SIG-M5 treated with dmso at 0.1 percent for 504 hours (cell line): ENCODE data around the gene TNS1.

Experiments used
- DNase-seq: peaks from one replicate; lab custom pipeline; 2025; ENCODE audit not compliant: unreplicated experiment; lab: John Stamatoyannopoulos, UW

The TNS1 gene

DNA sequence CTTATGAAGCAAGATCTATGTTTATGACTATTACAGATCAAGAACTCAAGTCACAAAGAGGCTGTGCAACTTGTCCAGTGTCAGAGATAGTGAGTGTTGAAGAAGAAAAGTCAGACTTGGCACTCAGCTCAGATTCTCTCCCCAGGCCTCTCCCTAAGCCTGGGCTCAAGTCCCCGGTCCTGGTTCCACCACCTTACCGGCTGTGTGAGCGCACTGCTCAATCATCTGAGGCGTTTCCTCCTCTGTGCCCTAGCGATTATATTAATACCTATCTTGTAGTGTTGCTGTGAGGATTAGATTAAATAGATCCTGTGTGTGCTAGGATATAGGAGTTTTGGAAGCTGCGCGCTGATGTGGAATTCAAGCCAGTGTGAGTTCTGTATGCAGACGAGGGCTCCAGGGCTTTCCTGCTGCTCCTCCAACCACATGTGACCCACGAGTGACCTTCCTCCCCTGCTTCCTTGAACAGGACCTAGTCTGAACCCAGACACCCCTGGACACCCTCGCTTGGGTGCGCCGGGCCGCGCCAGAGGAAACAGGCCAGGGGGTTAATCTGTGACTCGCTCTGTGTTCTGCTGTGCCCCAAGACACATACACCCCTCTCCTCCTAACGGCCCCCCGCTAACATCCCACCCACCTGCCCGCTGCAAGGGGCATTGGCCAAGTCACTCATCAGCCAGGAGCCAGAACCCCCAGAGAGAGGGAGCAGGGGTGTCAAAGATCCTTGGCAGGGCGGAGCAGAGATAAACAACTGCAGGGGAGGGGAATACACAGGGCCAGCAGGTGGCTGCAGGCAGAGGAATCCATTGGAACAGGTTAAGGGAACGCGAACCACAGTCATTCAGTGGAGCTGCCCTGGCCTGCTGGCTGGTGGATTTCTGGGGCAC is 38.3 kb downstream of the TNS1 start:
- DNase-seq = no peak

DNA sequence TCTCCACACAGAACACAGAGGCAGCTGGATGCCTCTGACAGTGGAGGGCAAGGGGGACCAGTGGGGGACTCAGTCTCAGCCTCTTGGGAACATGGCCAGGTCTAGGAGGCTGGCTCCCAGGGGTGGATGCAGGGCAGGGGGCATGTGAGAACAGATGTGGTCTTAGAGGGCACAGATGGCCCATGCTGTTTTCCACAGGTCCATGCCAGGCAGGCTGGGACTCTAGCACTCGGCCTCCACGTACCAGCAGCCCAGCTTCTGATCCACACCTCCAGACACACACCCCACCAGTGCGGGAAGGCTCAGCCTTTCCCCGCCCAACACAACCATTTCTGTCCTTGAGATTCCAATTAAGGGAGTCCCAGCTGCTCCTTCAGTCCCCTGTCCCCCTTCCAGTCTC is 42.4 kb downstream of the TNS1 start:
- no peak for DNase-seq

- no peak for DNase-seq
Observed at GRCh38 chr2:217959723-217960122, 43.1 kb downstream of the TNS1 start.

DNA sequence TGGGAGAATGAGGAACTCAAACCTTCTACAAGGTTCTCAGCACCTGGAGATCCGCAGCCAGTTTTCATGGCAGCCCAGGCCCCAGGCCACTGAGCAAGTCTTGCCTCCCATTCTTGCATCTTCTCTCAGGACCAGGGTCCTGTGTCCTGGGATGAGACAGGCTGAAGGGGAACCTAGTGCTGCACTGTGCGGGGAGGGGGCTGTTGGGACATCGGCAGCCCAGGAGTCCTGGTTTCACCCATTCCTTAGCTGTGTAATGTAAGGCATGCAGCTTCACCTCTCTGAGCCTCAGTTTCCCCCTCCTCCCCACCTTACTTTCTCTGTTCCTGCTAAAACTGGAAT is 43.9 kb downstream of the TNS1 start:
- no peak for DNase-seq

GRCh38 chr2:217958206-217958883 is 44.5 kb downstream of the TNS1 start:
- DNase-seq = no peak

DNA sequence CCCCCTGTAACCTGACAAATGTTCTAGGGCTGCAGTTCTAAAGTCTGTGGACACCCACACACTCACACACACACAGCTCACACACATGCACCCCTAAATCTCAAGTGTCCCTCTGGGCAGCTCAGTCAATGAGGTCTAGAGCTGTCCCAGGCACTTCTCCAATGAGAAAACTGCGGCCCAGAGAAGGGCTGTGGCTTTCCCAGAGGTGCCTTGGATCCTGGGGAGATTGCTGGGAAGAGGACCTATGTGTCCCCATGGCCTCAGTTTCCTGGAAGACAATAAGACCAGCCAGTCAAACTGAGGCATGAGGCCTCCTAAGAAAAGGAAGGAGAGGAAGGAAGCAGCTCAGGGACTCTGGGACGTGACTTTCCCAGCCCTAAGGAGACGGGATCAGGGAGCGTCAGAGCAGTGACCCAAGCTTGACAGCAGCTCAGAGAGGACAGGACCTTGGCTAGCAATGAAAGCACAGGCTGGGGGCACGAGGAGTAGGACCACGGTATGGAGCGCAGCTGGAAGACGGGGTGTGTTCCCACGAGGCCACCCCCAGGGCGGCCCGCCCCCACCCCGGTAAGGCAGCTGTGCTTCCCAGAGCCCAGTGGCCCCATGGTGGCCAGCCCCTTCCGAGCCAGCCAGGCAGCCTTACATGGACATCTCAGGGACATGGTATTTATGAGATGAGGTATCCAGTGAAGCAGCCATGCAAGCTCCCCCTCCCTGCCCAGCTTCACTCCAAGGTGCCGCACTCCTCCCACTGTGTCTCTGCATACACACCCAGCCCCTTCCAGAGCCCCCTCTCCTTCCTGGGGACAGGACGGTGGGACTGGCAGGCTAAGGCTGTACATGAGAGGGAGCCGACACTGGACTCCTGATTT is 46.0 kb downstream of the TNS1 start:
- no peak for DNase-seq

GRCh38 chr2:217955881-217956493 is 46.8 kb downstream of the TNS1 start:
- no peak for DNase-seq

DNA sequence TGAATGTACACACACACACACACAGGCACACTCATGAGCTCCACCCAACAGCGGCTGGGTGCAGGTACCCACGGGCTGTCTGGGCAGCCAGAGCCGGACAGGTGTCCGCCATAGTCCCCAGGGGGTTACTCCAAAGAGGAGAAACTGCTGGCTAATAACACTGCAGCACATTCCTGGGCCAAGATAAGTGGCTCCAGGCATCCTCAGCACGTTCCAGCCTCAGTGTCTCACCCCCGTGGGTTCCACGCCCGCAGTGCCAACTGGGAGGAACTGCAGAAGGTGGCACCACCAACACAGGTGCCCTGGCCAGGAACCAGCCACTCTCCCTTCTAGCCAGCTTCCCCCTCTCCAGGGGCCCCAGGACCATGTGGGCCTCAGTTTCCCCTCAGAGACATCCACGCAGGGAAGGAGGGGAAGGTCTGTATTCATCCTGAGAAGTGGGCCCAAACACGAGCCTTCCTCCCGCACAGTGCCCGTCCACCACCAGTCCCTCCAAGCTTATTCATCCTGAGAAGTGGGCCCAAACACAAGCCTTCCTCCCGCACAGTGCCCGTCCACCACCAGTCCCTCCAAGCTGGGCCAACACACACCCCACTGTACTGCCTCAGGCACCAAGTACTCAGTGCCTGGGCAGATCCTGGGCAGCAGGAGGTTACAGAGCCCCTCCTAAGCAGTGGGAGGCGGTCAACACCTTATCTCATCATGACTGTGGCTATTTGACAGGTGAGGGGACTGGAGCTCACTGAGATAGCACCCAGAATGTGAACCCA is 47.6 kb downstream of the TNS1 start:
- DNase-seq = no peak

GRCh38 chr2:217954469-217954868 is 48.3 kb downstream of the TNS1 start:
- no peak for DNase-seq

GRCh38 chr2:217954051-217954450 is 48.7 kb downstream of the TNS1 start:
- DNase-seq = no peak

GRCh38 chr2:217953531-217953932 is 49.3 kb downstream of the TNS1 start:
- DNase-seq = no peak

DNA sequence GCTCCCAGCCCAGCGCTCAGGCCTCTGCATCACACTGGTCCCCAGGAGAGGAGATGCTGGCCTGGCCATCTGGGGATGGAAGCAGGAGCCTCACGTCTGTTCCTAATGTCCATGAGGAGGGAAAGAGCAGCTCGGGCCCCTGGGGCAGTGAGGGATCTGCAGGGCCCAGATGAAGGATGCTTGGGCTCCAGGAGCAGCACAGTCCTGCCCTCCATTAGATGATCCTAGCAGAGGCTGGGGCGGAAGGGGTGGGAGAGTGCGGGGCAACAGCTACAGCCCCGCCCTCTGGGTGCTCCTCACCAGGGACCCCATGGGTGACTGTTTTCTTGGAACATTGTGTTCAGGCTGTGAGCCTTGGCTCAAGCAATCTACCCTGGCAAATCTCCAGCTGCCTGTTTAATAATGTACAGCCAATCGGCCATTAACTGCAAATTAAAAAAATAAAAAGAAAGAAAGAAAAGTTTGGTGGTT is 49.7 kb downstream of the TNS1 start:
- no peak for DNase-seq

GRCh38 chr2:217952409-217952808 is 50.4 kb downstream of the TNS1 start:
- DNase-seq = no peak

DNA sequence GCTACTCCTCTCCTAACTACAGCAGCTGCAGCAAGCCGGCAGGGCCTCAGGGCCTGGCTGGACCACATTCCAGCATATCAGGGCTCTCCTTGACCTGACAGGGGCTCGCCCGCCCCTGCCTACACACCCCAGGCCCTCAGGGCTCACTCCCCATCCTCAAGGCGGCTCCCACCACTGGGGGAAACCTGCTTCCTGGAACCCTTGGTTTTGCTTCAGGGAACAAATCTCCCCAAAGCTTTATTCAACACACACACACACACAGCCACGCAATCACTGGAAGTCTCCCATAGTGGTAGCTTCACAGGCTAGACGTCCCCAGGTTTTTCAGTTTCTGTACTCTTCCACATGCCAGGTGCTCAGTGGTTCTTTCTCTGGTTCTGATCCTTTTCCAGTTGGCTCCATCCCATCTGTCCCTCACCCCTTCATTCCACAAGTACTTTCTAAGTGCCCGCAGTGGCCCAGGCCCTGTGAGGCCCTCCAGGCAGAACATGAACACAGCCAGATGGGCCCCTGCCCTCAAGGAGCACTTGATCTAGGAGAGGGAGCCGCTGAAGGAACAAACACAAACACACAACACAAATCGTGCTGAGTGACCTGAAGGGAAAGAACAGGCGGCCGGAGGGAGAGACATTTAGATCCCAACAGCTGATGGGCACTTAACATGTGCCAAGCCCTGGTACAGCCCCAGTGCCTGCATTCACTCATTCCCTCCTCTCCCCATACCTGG is 51.1 kb downstream of the TNS1 start:
- DNase-seq = no peak

GRCh38 chr2:217951091-217951490 is 51.7 kb downstream of the TNS1 start:
- DNase-seq = no peak

GRCh38 chr2:217950401-217950871 is 52.4 kb downstream of the TNS1 start:
- DNase-seq = no peak

- no peak for DNase-seq
Observed at GRCh38 chr2:217949447-217949846, 53.3 kb downstream of the TNS1 start.

GRCh38 chr2:217948897-217949296 is 53.9 kb downstream of the TNS1 start:
- DNase-seq = no peak

DNA sequence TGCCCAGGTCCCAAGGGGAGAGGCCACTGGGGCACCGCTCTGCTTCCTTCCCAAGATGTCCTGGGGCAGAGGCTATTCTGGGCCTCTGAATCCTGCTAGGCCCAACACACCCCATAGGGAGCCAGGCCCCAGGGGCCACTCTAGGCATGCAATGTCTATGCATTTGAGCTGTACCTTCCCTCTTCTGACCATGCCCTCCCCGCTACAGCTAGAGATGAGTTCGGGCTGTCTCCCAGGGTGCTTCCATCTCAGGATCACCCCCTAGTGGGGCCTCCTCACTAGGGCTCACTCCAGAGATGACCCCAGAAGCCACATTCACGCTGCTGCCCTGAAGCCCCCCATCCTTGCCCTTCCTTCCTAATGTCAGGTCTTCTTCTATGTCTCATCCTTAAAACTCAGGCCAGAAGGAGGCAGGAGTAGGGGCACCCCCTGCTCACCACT is 54.4 kb downstream of the TNS1 start:
- no peak for DNase-seq
